Sigmoid colon (tissue), 7 donors: ENCODE data around the gene DPM2. TPM values are rescaled to one million over a fixed set of nuclear protein-coding genes. Genes with fewer than 3 reads are reported as not detected.
A peak's percentile ranks its signal among the peaks of the same experiment; 100 is the strongest.

Experiments used
- DNase-seq: peaks from one replicate; pipeline ENCODE4 v3.0.0-alpha.2; 2019
- H3K27ac ChIP-seq, 4 donors: fragments of 200-600 bp; sonication (generic); one replicate each; pipeline ENCODE4 v1.5.1; 2016 to 2019; ENCODE audit warnings: mild to moderate bottlenecking in 1 of 4
- H3K27me3 ChIP-seq, 3 donors: fragments of 200-600 bp; sonication (generic); one replicate each; pipeline ENCODE4 v1.5.1; 2019; ENCODE audit warnings: mild to moderate bottlenecking in 1 of 3
- H3K36me3 ChIP-seq, 4 donors: fragments of 200-600 bp; sonication (generic); one replicate each; pipeline ENCODE4 v1.5.1; 2016 to 2019
- H3K4me1 ChIP-seq, 4 donors: fragments of 200-600 bp; sonication (generic); one replicate each; pipeline ENCODE4 v1.5.1; 2017 to 2019
- H3K4me3 ChIP-seq, 4 donors: fragments of 200-600 bp; sonication (generic); one replicate each; pipeline ENCODE4 v1.5.1; 2017 to 2019; ENCODE audit warnings: mild to moderate bottlenecking in 2 of 4, moderate library complexity in 1 of 4
- H3K9me3 ChIP-seq, 4 donors: fragments of 200-600 bp in 3 of 4; sonication (generic) in 3 of 4; one replicate each; pipeline versions ENCODE4 v1.5.1 to v1.6.1; 2013 to 2019
- CTCF ChIP-seq, 4 experiments: fragments of 450-650 bp in 3 of 4; fragments of 200-600 bp in 1 of 4; IDR thresholded peaks; one replicate each; pipeline ENCODE4 v1.5.1; 2016 to 2019; ENCODE audit warnings: antibody characterized with exemption in 4 of 4, mild to moderate bottlenecking in 3 of 4, moderate library complexity in 2 of 4
- EP300 ChIP-seq, 4 donors: sonication (generic); formaldehyde crosslinking; IDR thresholded peaks; one replicate each; pipeline ENCODE4 v1.6.1; 2017; ENCODE audit warnings: antibody characterized with exemption in 4 of 4
- POLR2A ChIP-seq, 2 donors: fragments of 450-650 bp; IDR thresholded peaks; one replicate each; pipeline ENCODE4 v1.6.1; 2016; ENCODE audit warnings: antibody characterized with exemption in 2 of 2, mild to moderate bottlenecking in 2 of 2, moderate library complexity in 2 of 2
- POLR2AphosphoS5 ChIP-seq, 4 donors: sonication (generic); formaldehyde crosslinking; IDR thresholded peaks; one replicate each; pipeline ENCODE4 v1.6.1; 2017; ENCODE audit warnings: antibody characterized with exemption in 4 of 4
- WGBS, 2 donors: extraction: QIAGEN DNeasy Blood & Tissue Kit; methylation state at CpG; one replicate each; pipeline ENCODE4 v1.1.7; 2013; 5-methylcytosine and 5-hydroxymethylcytosine counted together
- intact Hi-C: fragments of 100-400 bp; cut with DNase I; formaldehyde crosslinking; loops from one replicate; pipeline ENCODE4 v1.15.1; 2023
- polyA plus RNA-seq, 3 donors: library from polyadenylated mRNA; stranded (reverse); fragments of 200-250 nt; gene quantifications; one replicate each; pipeline ENCODE4 v1.2.3, GENCODE V29; 2013
- total RNA-seq, 4 donors: library from RNA; depleted of rRNA; stranded (reverse); fragments of >200 nt; gene quantifications; one replicate each; pipeline ENCODE4 v1.1.0, GENCODE V29; 2016
- donor health status: healthy with polysubstance abuse.
- donor health status: Bipolar disorder and iron deficiency.
- donor health status: healthy.

Gene DPM2
- total and polyA plus RNA-seq, 7 donors: 6.0 to 41.9 (median 11.9) TPM

GRCh38 chr9:127959398-127959797 is 21.7 kb upstream of the DPM2 start:
- Histone ChIP-seq H3K4me1 (peaks cover 0 to 72% (median 66%) of the 10 kb centered on the region in 4 donors), H3K27me3 (no peaks in the 10 kb centered on the region), H3K36me3 (no peaks in the 10 kb centered on the region), H3K9me3 (no peaks in the 10 kb centered on the region), H3K27ac (peak overlapping the region; percentile 94 to 99 (median 96)), H3K4me3 (no peak overlapping the region)
- DNase-seq: no peak
- 91 to 96% methylated on average over 4 of the region's 4 CpGs for WGBS, 2 donors
- intact Hi-C loops: no loop called here
- TF ChIP-seq EP300 (IDR thresholded peaks at IDR 0.05) (no peak), POLR2AphosphoS5 (IDR thresholded peaks at IDR 0.05) (no peak), CTCF (IDR thresholded peaks at IDR 0.05) (no peak), POLR2A (IDR thresholded peaks at IDR 0.05) (no peak)

GRCh38 chr9:127958728-127959127 is 21.1 kb upstream of the DPM2 start:
- TF ChIP-seq POLR2AphosphoS5 (IDR thresholded peaks at IDR 0.05) (no peak), EP300 (IDR thresholded peaks at IDR 0.05) (no peak), POLR2A (IDR thresholded peaks at IDR 0.05) (no peak), CTCF (IDR thresholded peaks at IDR 0.05) (no peak)
- Histone ChIP-seq H3K9me3 (no peaks in the 10 kb centered on the region), H3K27me3 (no peaks in the 10 kb centered on the region), H3K4me3 (no peak overlapping the region), H3K4me1 (peaks cover 0 to 72% (median 66%) of the 10 kb centered on the region in 4 donors), H3K36me3 (no peaks in the 10 kb centered on the region), H3K27ac (peak overlapping the region in 3 of 4 donors; percentile 96 to 99 (median 96))
- 89 to 100% methylated on average over 1 of the region's 1 CpG for WGBS, 2 donors
- no peak for DNase-seq
- intact Hi-C loops: no loop called here

GRCh38 chr9:127955294-127956015 is 17.8 kb upstream of the DPM2 start:
- intact Hi-C loops: loop anchor here (2.0 kb wide), 1 partner anchor 25 kb away; the partner anchor contains the start of gene EEIG1
- Histone ChIP-seq H3K9me3 (no peaks in the 10 kb centered on the region), H3K4me1 (peaks cover 0 to 61% (median 60%) of the 10 kb centered on the region in 4 donors), H3K4me3 (no peak overlapping the region), H3K27ac (peak overlapping the region; percentile 48 to 84 (median 76)), H3K27me3 (no peaks in the 10 kb centered on the region), H3K36me3 (no peaks in the 10 kb centered on the region)
- WGBS, 2 donors: 12 to 41% methylated on average over 12 of the region's 12 CpGs
- DNase-seq: peak; percentile 89
- TF ChIP-seq EP300 (IDR thresholded peaks at IDR 0.05): peak in 2 of 4 donors; percentile 10 to 71
- TF ChIP-seq POLR2A (IDR thresholded peaks at IDR 0.05): no peak
- peak; percentile 54 to 81 (median 60) for TF ChIP-seq POLR2AphosphoS5 (IDR thresholded peaks at IDR 0.05)
- TF ChIP-seq CTCF (IDR thresholded peaks at IDR 0.05): peak in 3 of 4 experiments; percentile 42 to 81 (median 44)

- Histone ChIP-seq H3K4me1 (peaks cover 0 to 60% (median 59%) of the 10 kb centered on the region in 4 donors), H3K27me3 (no peaks in the 10 kb centered on the region), H3K36me3 (no peaks in the 10 kb centered on the region), H3K4me3 (no peak overlapping the region), H3K27ac (peak overlapping the region; percentile 48 to 84 (median 76)), H3K9me3 (no peaks in the 10 kb centered on the region)
- TF ChIP-seq EP300 (IDR thresholded peaks at IDR 0.05) (no peak), CTCF (IDR thresholded peaks at IDR 0.05) (no peak), POLR2AphosphoS5 (IDR thresholded peaks at IDR 0.05) (no peak)
- intact Hi-C loops: no loop called here
- no peak for DNase-seq
- WGBS, 2 donors: 35 to 64% methylated on average over 13 of the region's 13 CpGs
These were observed 17.2 kb upstream of the DPM2 start for GRCh38 chr9:127954831-127955293.
